SK-N-SH treated with all-trans-retinoic acid at 6 μM for 48 hours (cell line): ENCODE data around the gene USB1.

Experiments used
- ATAC-seq: fragments of 200-7000 bp; cut with Tn5 transposase; 3 replicates; pipeline ENCODE4 v1.9.1; 2020; ENCODE audit warnings: mild to moderate bottlenecking, moderate library complexity
- BACH2 ChIP-seq: fragments of 250-450 bp; sonication (Bioruptor Pico); IDR thresholded peaks from 2 replicates; pipeline ENCODE4 v1.9.0; 2021; ENCODE audit warnings: mild to moderate bottlenecking, borderline replicate concordance
- CREB5 ChIP-seq: fragments of 250-450 bp; sonication (Bioruptor Pico); IDR thresholded peaks from 2 replicates; pipeline ENCODE4 v1.5.1; 2020; ENCODE audit warnings: low read depth, mild to moderate bottlenecking, moderate library complexity
- CSDC2 ChIP-seq: fragments of 250-450 bp; sonication (Bioruptor Pico); IDR thresholded peaks from 2 replicates; pipeline ENCODE4 v1.5.0; 2020; ENCODE audit warnings: mild to moderate bottlenecking, moderate library complexity
- CSRNP3 ChIP-seq: fragments of 250-450 bp; sonication (Bioruptor Pico); IDR thresholded peaks from 2 replicates; pipeline ENCODE4 v1.5.1; 2021; ENCODE audit warnings: mild to moderate bottlenecking, moderate library complexity
- ESRRG ChIP-seq: fragments of 250-450 bp; sonication (Bioruptor Pico); IDR thresholded peaks from 2 replicates; pipeline ENCODE4 v1.6.1; 2021; ENCODE audit warnings: mild to moderate bottlenecking
- GLIS3 ChIP-seq: fragments of 250-450 bp; sonication (Bioruptor Pico); IDR thresholded peaks from 2 replicates; pipeline ENCODE4 v1.5.0; 2020; ENCODE audit warnings: mild to moderate bottlenecking, moderate library complexity
- ISL1 ChIP-seq: fragments of 250-450 bp; sonication (Bioruptor Pico); IDR thresholded peaks from 2 replicates; pipeline ENCODE4 v2.1.2; 2022; ENCODE audit warnings: mild to moderate bottlenecking, moderate library complexity
- OSR1 ChIP-seq: fragments of 250-450 bp; sonication (Bioruptor Pico); IDR thresholded peaks from 2 replicates; pipeline ENCODE4 v1.8.0; 2022; ENCODE audit warnings: moderate library complexity, mild to moderate bottlenecking, inconsistent platforms
- POU6F1 ChIP-seq: fragments of 250-450 bp; sonication (Bioruptor Pico); IDR thresholded peaks from 2 replicates; pipeline ENCODE4 v1.8.0; 2021; ENCODE audit warnings: low read depth, mild to moderate bottlenecking, moderate library complexity, borderline replicate concordance
- RARB ChIP-seq: fragments of 250-450 bp; sonication (Bioruptor Pico); IDR thresholded peaks from 2 replicates; pipeline ENCODE4 v1.8.0; 2021; ENCODE audit warnings: mild to moderate bottlenecking, moderate library complexity
- TCF4 ChIP-seq: fragments of 250-450 bp; sonication (Bioruptor Pico); IDR thresholded peaks from 2 replicates; pipeline ENCODE4 v1.8.0; 2021; ENCODE audit warnings: mild to moderate bottlenecking, moderate library complexity, borderline replicate concordance
- TOX ChIP-seq: fragments of 250-450 bp; sonication (Bioruptor Pico); IDR thresholded peaks from 2 replicates; pipeline ENCODE4 v1.8.0; 2021; ENCODE audit warnings: mild to moderate bottlenecking, moderate library complexity, borderline replicate concordance
- TSHZ2 ChIP-seq: fragments of 250-450 bp; sonication (Bioruptor Pico); IDR thresholded peaks from 2 replicates; pipeline ENCODE4 v1.5.0; 2020; ENCODE audit warnings: mild to moderate bottlenecking, moderate library complexity
- ZC3H10 ChIP-seq: fragments of 250-450 bp; sonication (Bioruptor Pico); IDR thresholded peaks from 2 replicates; pipeline ENCODE4 v1.5.1; 2021; ENCODE audit warnings: mild to moderate bottlenecking, moderate library complexity
- ZFP3 ChIP-seq: fragments of 250-450 bp; sonication (Bioruptor Pico); IDR thresholded peaks from 2 replicates; pipeline ENCODE4 v1.5.0; 2020; ENCODE audit warnings: mild to moderate bottlenecking, moderate library complexity
- ZFP30 ChIP-seq: fragments of 450-650 bp; formaldehyde crosslinking; IDR thresholded peaks from 2 replicates; pipeline ENCODE4 v1.5.0; 2022; ENCODE audit warnings: mild to moderate bottlenecking, moderate library complexity
- ZNF565 ChIP-seq: fragments of 450-650 bp; formaldehyde crosslinking; conservative IDR thresholded peaks from 2 replicates; pipeline ENCODE4 v1.5.0; 2020; ENCODE audit warnings: low read depth, mild to moderate bottlenecking, moderate library complexity
- ZNF70 ChIP-seq: fragments of 450-650 bp; formaldehyde crosslinking; IDR thresholded peaks from 2 replicates; pipeline ENCODE4 v1.5.0; 2020; ENCODE audit warnings: mild to moderate bottlenecking, moderate library complexity
- ZNF8 ChIP-seq: fragments of 450-650 bp; formaldehyde crosslinking; IDR thresholded peaks from 2 replicates; pipeline ENCODE4 v1.5.0; 2020; ENCODE audit warnings: mild to moderate bottlenecking, moderate library complexity

The USB1 gene

GRCh38 chr16:58046054-58046881 lies 45.1 kb downstream of the USB1 start (continued):
- no peak for TF ChIP-seq CSRNP3 (CRISPR knock-in tag)
- TF ChIP-seq CREB5, result no peak
- no peak for TF ChIP-seq CSDC2 (CRISPR knock-in tag)
- no peak for TF ChIP-seq ZNF8
- TF ChIP-seq, all 23 proteins: peak for 0

GRCh38 chr16:58046936-58047335 lies 45.7 kb downstream of the USB1 start:
- no peak for ATAC-seq
- TF ChIP-seq ESRRG, result no peak
- no peak for TF ChIP-seq OSR1 (CRISPR knock-in tag)
- TF ChIP-seq ZC3H10 (CRISPR knock-in tag), result no peak
- TF ChIP-seq TCF4, result no peak
- no peak for TF ChIP-seq TOX (CRISPR knock-in tag)
- TF ChIP-seq BACH2 (CRISPR knock-in tag), result no peak
- no peak for TF ChIP-seq ISL1 (CRISPR knock-in tag)
- TF ChIP-seq RARB, result no peak
- TF ChIP-seq CSDC2 (CRISPR knock-in tag), result no peak

GRCh38 chr16:58047557-58048348 lies 46.5 kb downstream of the USB1 start:
- TF ChIP-seq ZNF8 (no peak), ZNF565 (CRISPR knock-in tag) (no peak), ZFP3 (CRISPR knock-in tag) (no peak), ZC3H10 (CRISPR knock-in tag) (no peak), POU6F1 (CRISPR knock-in tag) (no peak), ESRRG (no peak), TCF4 (no peak), ISL1 (CRISPR knock-in tag) (no peak), OSR1 (CRISPR knock-in tag) (no peak), GLIS3 (CRISPR knock-in tag) (no peak)
- no peak for ATAC-seq

- TF ChIP-seq ZFP30 (CRISPR knock-in tag) (no peak), ZC3H10 (CRISPR knock-in tag) (no peak), ZNF70 (CRISPR knock-in tag) (no peak), RARB (no peak), ZFP3 (CRISPR knock-in tag) (no peak), TSHZ2 (CRISPR knock-in tag) (no peak), GLIS3 (CRISPR knock-in tag) (no peak), ESRRG (no peak), CSDC2 (CRISPR knock-in tag) (no peak), POU6F1 (CRISPR knock-in tag) (no peak)
- TF ChIP-seq, all 23 proteins: peak for 0
- ATAC-seq, result no peak
Observed at GRCh38 chr16:58048494-58049231, 47.5 kb downstream of the USB1 start.
